K562 (cell line): ENCODE results near the gene SERPINE2.

ENCODE experiments used
- BHLHE40 ChIP-seq: IDR thresholded peaks from 2 replicates; pipeline ENCODE4 v1.6.1; 2011; ENCODE audit warnings: low read length, improper control_type of control experiment
- CBX3 ChIP-seq, 2 experiments: IDR thresholded peaks; 1 replicate in 1 of 2; 2 replicates in 1 of 2; pipeline ENCODE4 v1.6.1; 2012; ENCODE audit warnings: inconsistent platforms in 2 of 2, low read length in 2 of 2, borderline replicate concordance in 1 of 2, control low read depth in 1 of 2
- FOXM1 ChIP-seq, 2 experiments: fragments of 450-650 bp in 1 of 2; sonication (generic) in 1 of 2; formaldehyde crosslinking in 1 of 2; IDR thresholded peaks; 2 replicates each; pipeline versions ENCODE4 v1.6.1 to v1.9.0; 2017 to 2022; ENCODE audit warnings: low read depth in 2 of 2, mild to moderate bottlenecking in 2 of 2, missing genetic modification reagents in 1 of 2, moderate library complexity in 1 of 2
- SREBF2 ChIP-seq: sonication (generic); formaldehyde crosslinking; IDR thresholded peaks from 2 replicates; pipeline ENCODE4 v1.4.0; 2020; ENCODE audit warnings: mild to moderate bottlenecking, missing genetic modification reagents
- ZNF263 ChIP-seq: sonication (generic); formaldehyde crosslinking; IDR thresholded peaks from 2 replicates; pipeline ENCODE4 v1.8.0; 2022; ENCODE audit warnings: mild to moderate bottlenecking, missing genetic modification reagents, borderline replicate concordance
- ZSCAN29 ChIP-seq: fragments of 450-650 bp; IDR thresholded peaks from 2 replicates; pipeline ENCODE4 v1.6.1; 2017
- TF ChIP-seq, protein P1 (sequence below), 3 experiments: IDR thresholded peaks in 2 of 3; conservative IDR thresholded peaks in 1 of 3; 2 replicates each; pipeline ENCODE4 v1.5.1; 2011 to 2012; ENCODE audit warnings: low read length in 3 of 3, mild to moderate bottlenecking in 3 of 3, control low read depth in 2 of 3, improper control_type of control experiment in 1 of 3, inconsistent platforms in 1 of 3, low read depth in 1 of 3, mixed read lengths in 1 of 3, moderate library complexity in 1 of 3; ENCODE audit not compliant: insufficient read depth in 2 of 3
- TF ChIP-seq, protein P2 (sequence below): sonication (generic); formaldehyde crosslinking; IDR thresholded peaks from 2 replicates; pipeline ENCODE4 v1.8.1; 2023; ENCODE audit warnings: mild to moderate bottlenecking, missing genetic modification reagents

DNA sequence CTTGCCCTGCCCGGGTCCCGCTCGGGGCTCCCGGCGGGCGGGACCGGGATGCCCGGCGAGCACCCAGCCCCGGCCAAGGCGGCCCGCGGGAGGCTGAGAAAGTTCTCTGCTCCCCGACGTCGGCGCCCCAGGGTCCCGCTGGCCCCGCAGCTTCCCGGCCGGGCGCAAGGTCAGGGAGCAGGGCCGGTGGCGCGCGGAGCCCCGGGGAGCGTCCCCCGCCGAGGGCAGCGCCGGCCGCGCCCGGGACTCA, 331 bp downstream of the SERPINE2 start:
- TF ChIP-seq, protein P1, sequence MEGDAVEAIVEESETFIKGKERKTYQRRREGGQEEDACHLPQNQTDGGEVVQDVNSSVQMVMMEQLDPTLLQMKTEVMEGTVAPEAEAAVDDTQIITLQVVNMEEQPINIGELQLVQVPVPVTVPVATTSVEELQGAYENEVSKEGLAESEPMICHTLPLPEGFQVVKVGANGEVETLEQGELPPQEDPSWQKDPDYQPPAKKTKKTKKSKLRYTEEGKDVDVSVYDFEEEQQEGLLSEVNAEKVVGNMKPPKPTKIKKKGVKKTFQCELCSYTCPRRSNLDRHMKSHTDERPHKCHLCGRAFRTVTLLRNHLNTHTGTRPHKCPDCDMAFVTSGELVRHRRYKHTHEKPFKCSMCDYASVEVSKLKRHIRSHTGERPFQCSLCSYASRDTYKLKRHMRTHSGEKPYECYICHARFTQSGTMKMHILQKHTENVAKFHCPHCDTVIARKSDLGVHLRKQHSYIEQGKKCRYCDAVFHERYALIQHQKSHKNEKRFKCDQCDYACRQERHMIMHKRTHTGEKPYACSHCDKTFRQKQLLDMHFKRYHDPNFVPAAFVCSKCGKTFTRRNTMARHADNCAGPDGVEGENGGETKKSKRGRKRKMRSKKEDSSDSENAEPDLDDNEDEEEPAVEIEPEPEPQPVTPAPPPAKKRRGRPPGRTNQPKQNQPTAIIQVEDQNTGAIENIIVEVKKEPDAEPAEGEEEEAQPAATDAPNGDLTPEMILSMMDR (IDR thresholded peaks at IDR 0.05 in 2 of 3, conservative IDR thresholded peaks at IDR 0.05 in 1 of 3; ENCODE audit: insufficient read depth in 2 of 3, low read depth in 1 of 3, low read length in 3 of 3) = no peak
- TF ChIP-seq SREBF2 (CRISPR knock-in tag) (no peak), ZSCAN29 (no peak), FOXM1 (IDR thresholded peaks at IDR 0.05; ENCODE audit: low read depth) (no peak), FOXM1 (CRISPR knock-in tag; IDR thresholded peaks at IDR 0.05; ENCODE audit: low read depth) (no peak), BHLHE40 (no peak), ZNF263 (no peak), CBX3 (IDR thresholded peaks at IDR 0.05; ENCODE audit: borderline replicate concordance in 1 of 2, low read length in 2 of 2) (no peak)
- TF ChIP-seq, protein P2, sequence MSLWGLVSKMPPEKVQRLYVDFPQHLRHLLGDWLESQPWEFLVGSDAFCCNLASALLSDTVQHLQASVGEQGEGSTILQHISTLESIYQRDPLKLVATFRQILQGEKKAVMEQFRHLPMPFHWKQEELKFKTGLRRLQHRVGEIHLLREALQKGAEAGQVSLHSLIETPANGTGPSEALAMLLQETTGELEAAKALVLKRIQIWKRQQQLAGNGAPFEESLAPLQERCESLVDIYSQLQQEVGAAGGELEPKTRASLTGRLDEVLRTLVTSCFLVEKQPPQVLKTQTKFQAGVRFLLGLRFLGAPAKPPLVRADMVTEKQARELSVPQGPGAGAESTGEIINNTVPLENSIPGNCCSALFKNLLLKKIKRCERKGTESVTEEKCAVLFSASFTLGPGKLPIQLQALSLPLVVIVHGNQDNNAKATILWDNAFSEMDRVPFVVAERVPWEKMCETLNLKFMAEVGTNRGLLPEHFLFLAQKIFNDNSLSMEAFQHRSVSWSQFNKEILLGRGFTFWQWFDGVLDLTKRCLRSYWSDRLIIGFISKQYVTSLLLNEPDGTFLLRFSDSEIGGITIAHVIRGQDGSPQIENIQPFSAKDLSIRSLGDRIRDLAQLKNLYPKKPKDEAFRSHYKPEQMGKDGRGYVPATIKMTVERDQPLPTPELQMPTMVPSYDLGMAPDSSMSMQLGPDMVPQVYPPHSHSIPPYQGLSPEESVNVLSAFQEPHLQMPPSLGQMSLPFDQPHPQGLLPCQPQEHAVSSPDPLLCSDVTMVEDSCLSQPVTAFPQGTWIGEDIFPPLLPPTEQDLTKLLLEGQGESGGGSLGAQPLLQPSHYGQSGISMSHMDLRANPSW (CRISPR knock-in tag) = no peak
